GM19452 (cell line): Measurements from ENCODE around the gene BTF3.
"Not testable (repeated sequence)": the region's sequence is repeated elsewhere in the genome, so short reads cannot be mapped to it uniquely, and the experiment has no call there.

ENCODE experiments used
- ATAC-seq: cut with Tn5 transposase; IDR thresholded peaks from one replicate; pipeline ENCODE4 v1.9.1; 2021; ENCODE audit not compliant: unreplicated experiment

BTF3 gene

DNA sequence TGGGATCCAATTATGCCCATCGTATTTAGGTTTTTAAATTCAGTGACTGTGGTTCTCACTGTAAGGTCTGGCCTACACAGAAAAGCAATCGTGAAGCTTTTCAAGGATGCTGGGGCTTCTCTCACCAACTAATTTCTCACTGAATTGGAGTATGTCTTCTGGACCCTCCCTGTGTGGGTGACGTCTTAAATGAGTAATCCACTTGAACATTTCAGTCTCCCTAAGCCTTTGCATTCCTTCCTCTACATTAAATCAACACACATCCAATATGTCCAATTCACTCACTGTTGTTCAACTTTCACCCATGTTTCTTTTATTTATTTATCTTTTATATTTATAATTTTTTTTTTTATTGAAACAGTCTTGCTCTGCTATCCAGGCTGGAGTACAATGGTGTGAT, 12.5 kb upstream of the BTF3 start:
- ATAC-seq = no peak

DNA sequence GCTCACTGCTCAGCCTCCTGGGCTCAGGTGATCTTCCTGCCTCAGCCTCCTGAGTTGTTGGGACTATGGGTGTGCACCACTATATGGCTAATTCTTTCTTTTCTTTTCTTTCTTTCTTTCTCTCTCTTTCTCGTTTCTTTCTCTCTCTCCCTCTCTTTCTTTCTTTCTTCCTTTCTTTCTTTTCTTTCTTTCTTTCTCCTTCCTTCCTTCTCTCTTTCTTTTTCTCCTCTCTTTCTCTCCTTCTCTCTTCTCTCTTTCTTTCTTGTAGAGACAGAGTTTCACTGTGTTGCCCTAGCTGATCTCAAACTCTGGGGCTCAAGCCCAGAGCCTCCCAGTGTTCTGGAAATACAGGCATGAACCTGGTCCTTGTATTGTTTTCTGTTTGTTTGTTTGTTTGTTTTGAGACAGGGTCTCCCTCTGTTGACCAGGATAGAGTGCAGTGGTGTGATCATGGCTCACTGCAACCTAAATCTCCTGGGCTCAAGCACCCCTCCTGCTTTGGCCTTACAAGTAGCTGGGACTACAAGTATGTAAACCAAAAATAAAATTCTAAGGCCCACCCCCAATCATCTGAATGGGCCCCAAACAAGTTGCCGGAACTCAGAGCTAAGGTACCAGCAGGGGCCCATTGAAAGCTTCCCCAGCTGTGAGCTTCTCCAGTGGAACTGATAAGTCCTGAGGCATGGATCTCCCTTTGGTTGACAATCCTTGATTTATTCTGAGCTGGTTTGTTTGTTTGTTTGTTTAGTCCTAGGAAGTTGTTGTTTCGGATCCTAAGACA, 11.9 kb upstream of the BTF3 start:
- ATAC-seq = no peak

DNA sequence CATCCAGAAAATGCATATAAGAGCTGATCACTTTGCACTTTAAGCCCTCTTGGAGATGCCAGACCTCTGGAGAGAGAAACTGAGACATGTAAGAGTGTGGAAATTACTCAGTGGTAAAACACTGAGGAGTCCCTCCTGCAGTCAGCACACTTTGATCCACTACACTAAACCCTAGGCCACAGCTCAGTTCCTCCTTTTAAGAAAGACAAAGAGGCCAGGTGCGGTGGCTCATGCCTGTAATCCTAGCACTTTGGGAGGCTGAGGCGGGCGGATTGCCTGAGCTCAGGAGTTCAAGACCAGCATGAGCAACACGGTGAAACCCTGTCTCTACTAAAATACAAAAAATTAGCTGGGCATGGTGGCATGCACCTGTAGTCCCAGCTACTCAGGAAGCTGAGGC, 11.0 kb upstream of the BTF3 start:
- not testable (repeated sequence) for ATAC-seq

DNA sequence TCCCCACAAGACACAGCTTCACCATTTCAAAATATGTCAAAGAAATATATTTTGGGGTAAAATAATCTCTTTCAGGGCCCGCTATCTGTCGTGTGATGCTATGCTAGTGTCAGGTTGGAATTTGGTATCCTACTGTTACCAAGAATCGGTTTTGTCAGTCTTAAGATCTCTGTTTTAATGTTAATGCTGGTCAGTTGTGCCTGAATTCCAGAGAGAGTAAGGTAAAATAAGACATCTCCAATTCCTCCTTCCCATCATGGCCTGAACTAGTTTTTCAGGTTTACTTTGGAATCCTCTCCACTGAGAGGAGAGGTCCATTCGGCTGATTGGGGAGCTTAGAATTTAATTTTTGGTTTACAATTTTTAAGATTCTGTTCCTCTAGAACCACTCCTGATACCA, 10.4 kb upstream of the BTF3 start:
- ATAC-seq = no peak

DNA sequence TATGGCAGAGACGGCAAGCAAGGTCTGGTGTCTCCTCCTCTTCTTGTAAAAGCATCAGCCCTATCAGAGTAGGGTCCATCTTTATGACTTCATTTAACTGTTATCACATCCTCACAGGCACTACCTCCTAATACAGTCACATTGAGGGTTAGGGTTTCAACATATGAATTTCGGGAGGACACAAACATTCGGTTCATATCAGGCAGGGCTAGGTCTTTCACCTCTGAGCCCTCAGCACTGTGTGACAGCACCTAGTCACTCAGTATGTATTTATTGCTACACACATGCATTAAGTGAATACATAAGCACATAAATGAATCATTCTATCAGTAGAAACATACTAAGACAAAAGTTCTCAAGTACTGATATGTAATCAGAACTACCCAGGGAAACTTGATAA, 9.4 kb upstream of the BTF3 start:
- ATAC-seq = no peak

DNA sequence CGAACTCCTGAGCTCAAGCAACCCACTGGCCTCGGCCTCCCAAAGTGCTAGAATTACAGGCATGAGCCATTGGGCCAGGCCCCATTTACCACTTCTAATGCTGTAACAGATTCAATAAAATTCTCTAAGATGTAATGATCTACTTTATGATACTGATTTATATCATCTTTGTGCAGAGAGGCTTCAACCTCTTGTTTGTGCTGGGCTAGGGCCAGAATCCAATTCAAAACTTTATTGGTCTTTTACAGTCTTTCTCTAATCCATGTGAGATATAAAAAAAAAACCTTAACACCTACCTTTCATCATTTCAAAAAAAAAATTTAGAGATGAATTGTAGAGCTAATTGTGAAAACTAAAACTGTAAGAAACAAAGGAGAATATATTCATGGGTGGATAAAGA, 8.2 kb upstream of the BTF3 start:
- ATAC-seq = no peak

DNA sequence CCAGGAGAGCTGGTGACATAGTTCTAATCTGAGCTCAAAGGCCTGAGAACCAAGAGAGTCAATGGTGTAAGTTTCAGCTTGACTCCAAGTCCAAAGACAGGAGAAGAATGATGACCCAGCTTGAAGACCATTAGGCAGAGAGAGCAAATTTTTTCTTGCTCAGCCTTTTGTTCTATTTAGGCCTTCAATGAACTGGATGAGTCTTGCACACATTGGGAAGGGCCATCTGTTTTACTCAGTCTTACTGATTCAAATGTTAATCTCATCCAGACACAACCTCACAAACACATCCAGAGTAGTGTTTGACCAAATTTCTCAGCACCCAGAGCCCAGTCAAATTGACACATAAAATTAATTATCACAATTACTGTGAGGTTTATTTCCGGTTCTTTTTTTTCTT, 7.1 kb upstream of the BTF3 start:
- ATAC-seq = no peak

DNA sequence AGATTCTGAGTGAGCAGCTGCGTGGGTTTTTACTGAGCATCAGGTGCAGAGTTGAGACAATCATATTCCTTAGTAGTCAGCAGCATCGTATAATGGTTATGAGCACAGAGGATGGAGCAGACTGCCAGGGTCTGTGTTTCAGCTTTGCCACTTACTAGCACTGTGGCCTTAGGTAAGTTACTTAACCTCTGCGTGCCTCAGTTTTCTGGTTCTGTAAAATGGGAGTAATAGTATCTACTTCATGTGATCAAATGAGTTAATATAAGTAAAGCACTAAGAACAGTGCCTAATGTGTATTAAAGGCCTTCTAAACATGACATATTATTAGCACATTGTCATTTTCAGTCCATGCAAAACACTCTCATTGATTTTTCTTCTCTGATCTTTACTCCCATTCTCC, 4.8 kb upstream of the BTF3 start:
- no peak for ATAC-seq

DNA sequence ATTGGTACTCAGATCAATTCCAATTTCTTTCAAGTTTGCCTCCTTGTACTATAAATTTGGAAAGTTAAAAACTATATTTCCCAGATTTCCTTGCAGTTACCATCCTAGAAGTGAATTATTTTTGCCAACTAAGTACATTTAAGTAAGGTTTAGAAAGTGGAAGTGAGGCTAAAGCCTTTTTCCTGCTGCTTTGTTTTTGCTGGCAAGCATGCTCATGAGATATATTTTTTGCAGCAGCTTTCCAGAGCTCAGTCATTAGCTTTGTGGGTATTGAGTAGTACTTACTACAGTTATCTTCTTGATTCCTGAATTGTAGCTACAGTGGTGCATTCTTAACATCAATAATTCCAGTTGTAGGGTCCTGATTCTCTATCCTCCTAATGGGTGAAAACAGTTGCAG, 3.5 kb upstream of the BTF3 start:
- no peak for ATAC-seq

DNA sequence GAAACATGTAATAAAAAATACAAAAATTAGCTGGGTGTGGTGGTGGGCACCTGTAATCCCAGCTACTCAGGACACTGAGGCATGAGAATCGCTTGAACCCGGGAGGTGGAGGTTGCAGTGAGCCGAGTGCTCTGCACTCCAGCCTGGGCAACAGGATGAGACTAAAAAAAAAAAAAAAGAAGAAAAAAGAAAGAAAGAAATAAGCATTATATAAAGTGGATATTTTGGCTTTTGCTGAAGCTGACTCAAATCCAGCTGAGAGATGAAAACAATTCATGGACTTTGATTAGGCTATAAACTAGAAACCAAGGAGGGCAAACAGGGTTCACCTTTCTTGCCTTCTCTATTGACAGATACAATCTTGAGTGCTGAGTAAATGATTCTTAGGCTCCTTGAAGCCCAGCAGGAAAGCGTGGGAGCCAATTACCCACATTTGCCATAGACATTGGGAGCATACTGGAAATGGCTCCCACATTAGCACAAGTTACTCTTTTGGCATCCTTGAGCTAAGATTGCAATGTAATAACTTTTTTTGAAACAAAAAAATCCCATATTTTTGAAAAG, 2.4 kb upstream of the BTF3 start:
- no peak for ATAC-seq

DNA sequence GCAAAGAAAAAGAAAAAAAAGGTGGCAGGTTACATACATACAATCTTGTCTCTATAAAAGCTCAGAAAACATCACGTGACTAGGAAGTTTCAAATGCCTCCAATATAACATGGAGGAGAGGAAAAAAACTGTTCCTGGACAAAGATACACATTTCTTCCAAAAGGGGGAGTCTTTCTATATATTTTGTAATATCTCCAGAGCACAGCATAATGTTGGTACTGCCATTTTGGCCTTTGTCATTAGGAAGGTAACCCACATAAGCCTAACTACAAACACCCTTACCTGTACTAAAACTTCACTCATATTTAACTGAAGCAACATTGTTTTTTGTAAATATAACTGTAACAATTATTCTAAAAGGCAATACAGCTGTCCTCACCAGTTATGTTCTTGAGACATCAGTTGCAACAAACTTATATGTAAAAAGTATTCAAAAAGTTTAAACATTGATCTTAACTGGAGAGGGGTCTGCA, 1.2 kb upstream of the BTF3 start:
- no peak for ATAC-seq

DNA sequence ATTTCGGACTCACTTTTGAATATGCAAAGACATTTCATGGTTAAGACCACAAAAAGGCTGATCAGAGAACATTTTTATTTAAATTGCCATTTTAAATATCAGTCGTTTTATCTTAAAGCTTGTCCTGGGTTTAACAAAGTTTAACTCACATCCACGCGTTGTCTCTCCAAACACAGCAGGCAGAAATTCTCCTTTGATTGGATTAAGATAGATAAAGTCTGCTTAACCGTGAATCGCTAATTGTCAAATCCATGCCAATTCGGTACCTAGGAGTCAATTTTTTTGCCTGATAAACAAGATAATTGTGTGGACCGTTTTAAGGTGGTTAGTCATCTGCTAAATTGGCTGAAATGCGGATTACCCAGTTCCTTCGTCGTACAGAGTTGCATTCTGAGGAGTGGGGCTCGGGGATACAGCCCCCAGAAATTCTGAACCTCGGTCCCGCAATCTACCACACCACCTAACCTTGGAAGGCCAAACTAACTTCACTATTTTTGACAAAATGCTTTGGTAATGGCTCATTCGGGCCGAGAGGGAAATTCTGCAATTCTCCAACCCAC, 665 bp upstream of the BTF3 start:
- ATAC-seq = no peak

DNA sequence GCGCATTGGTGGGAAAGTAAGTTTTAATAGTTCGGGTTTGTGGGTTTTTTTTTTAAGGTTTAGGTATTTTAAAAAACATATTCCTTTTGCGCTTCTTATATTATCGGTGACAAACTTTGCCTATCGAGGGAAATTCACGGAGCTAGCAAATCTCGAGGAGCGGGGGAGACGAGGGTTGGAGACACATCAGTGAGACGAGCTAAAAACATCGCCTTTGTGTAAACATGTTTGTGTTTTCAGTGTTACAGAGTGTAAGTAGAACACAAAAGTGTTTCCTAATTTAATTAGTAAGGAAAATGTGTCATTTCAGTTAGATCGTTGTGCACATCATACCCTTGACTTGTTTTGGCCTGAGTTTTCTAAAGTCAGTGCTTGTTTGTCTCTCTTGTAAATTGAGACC, 945 bp downstream of the BTF3 start:
- ATAC-seq = no peak

DNA sequence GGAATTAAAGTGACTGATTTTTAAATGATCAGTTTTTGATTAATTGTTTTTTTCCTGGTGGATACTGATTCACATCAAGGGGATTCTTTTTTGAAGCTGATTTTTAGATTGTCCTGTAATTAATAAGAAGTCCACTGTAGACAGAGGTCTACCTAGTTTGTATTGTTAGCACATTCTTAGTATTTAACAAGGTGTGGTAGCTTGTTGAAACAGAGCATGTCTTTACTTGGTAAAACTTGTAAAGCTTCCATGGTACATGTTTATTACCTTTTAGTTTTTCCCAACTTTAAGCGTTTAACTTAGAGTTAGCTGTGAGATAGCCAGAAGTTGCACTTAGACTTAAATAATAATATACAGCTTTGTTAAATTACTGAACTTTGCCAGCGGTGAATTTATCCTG, 1.5 kb downstream of the BTF3 start:
- ATAC-seq = no peak

DNA sequence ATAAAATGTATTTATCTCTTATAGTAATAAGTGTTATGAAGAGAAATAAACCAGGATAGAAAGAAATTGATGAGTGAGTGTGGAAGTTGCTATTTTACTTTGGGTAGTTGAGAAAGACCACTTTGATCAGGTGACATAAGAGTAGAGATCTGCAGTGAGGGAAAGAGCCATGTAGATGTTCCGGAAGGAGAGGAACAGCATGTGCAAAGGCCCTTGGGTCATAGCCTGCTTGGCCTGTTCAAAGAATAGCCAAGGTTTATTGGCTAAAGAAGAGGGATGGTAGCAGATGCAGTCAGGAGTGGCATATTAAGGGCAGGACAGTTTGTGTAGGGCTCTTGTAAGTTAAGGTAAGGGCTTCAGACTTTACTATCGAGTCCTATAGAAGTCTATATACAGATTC, 3.2 kb downstream of the BTF3 start:
- ATAC-seq = no peak

DNA sequence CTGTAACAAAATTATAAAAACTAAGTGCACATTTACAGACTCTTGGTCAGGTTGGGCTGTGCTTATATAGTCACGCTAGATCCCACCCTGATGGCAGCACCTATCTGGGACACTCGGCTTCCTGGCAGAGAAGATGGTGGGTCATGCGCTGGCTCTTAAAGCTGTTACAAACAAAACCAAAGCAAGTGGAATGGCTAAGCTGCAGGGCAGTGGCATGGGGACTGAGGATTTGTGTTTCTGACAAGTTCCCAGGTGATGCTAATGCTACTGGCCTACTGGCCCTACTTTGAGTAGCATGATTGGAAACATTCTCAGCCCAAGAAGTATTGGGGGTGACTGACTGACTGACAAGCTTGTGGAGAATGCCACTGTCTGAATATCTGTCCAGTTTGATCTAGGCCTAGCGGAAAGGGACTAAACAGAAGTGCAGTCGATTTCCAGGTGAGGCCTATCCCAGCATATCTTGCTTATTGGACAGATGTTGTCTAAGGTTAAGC, 8.3 kb downstream of the BTF3 start:
- ATAC-seq = no peak

DNA sequence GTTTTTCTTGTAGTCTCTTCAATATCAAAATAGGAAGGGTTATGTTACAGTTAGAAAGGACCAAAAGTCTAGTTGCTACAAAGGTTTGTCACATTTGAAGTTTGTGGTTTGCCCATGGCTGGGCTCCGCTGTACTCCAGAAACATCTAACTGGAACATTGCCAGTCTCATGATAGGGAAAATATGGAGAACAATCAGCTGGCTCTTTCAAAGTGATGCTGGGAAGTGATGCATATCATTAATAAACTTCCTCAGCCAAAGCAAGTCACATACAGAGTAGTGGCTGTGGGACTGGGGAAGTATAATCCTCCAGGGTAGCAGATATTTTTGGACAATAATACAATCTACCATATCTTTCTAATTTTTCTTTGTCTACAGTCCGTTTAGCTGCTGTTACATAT, 8.8 kb downstream of the BTF3 start:
- ATAC-seq = no peak

DNA sequence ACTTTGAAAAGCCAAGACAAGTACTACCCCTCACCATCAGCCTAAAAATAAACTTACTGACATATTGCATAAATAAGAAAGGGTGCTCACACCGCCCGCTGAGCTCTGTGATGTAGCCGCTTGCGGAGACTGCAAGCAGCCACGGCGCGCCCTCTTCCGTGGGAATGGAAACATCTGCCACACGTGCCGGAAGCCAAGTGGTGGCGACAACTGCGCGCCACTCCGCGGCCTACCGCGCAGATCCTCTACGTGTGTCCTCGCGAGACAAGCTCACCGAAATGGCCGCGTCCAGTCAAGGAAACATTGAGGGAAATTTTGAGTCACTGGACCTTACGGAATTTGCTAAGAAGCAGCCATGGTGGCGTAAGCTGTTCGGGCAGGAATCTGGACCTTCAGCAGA, 10.3 kb downstream of the BTF3 start:
- ATAC-seq = not testable (repeated sequence)

DNA sequence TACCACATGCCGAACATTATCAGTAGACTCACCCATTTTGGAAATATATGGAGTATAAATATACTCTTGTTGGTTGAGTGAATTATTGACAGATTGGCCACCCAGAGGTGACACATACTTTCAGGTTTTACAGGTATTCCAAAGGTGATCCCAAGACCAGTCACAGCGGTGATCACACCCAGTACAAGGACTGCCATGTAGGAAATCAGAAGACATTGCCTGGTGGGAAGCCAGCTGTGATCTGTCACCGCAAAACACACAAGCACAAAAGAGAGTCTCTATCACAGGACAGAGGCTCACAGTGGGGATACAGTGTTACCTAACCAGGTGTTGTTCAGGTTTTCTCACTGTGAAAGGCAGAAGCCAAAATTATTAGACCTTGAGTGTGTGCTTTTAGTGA, 15.8 kb downstream of the BTF3 start:
- no peak for ATAC-seq

DNA sequence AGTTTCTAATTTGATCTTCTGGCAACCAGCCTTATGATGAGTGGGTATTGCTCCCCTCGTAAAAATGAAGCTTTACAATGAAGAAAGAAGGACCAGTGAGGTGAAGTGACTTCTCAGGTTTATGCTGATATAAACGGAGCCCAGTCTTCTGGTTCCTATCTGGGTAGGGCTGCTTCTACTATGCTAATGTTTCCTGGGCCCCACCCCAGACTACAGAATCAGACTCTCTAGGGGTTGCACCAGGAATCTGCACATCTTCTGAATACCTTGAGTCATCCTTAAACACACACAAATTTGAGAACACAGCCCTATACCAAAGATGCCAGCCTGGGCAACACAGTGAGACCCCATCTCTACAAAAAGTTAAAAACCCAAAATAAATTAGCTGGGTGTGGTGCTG, 16.2 kb downstream of the BTF3 start:
- ATAC-seq = no peak

DNA sequence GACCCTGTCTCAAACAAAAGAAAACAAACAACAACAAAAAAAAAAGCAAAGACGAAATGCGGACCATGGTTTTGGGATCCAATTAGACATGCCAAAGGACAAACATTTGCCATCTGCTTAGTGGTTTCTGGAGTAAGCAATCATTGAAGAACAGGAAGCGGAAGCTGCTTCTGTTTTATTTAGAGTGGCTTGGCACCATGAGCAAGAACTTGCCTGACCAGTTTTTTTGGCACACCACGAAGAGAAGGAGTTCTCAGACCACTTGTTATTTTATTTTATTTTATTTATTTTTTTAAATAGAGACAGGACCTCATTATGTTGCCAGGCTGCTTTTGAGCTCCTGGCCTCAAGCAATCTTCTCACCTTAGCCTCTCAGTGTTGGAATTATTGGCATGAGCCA, 17.0 kb downstream of the BTF3 start:
- no peak for ATAC-seq

DNA sequence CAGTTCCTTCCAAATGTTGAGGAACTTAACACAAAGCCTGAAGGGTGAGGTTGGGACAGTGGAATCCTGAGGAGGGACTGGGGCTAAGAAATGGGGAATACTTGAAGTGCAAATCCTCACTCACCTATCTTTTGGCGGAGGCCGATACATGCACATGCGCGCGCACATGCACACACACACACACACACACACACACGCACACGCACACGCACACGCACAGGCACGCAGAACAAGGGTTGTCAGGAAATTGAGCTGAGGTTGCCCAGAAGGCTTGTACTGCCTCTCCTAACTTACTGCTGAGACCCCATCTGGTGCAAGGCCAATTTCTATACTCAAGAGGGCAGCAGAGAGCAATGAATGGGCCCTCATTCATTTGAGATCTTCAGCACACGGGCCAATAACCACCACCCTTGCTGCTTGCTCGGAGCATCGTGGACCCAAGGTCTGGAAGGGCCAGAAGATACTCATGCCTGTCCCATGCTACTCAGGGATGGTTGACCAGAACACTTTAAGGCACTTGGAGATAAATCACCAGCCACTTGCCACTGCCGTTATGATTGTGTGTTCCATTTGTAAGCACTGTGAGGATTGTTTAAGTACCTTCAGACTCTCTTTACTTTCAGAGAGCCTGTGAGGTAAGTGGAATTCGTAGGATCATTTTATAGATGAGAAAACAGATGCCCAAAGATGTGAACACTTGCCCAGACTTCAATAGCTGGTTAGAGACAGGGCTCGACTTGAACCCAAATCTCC, 21.5 kb downstream of the BTF3 start:
- peak; percentile 97 for ATAC-seq
